H9 (cell line): ENCODE data around the gene SPSB3. TPM values are rescaled to one million over a fixed set of nuclear protein-coding genes. Genes with fewer than 3 reads are reported as not detected.

Experiments used
- DNase-seq: peaks from one replicate; pipeline ENCODE4 v3.0.0-alpha.2; 2017
- H2AFZ ChIP-seq: one replicate; pipeline ENCODE4 v1.6.1; 2013; ENCODE audit warnings: mild to moderate bottlenecking, low read length, control low read depth, moderate library complexity
- H2AK5ac ChIP-seq: 2 replicates; pipeline ENCODE4 v1.6.1; 2013; ENCODE audit warnings: low read length, control low read depth, mixed read lengths; ENCODE audit not compliant: insufficient read length
- H2BK120ac ChIP-seq: one replicate; pipeline ENCODE4 v1.6.1; 2013; ENCODE audit warnings: low read depth, mild to moderate bottlenecking, low read length, control low read depth, inconsistent platforms; ENCODE audit not compliant: poor library complexity, severe bottlenecking
- H2BK12ac ChIP-seq: 2 replicates; pipeline ENCODE4 v1.6.1; 2013; ENCODE audit warnings: low read length, control low read depth, mixed read lengths, low read depth; ENCODE audit not compliant: insufficient read length
- H2BK15ac ChIP-seq: 2 replicates; pipeline ENCODE4 v1.6.1; 2013; ENCODE audit warnings: low read depth, low read length, control low read depth
- H2BK20ac ChIP-seq: one replicate; pipeline ENCODE4 v1.6.1; 2013; ENCODE audit warnings: low read depth, mild to moderate bottlenecking, low read length, control low read depth, inconsistent platforms; ENCODE audit not compliant: poor library complexity, severe bottlenecking
- H2BK5ac ChIP-seq: 2 replicates; pipeline ENCODE4 v1.6.1; 2013; ENCODE audit warnings: low read length, control low read depth, mixed read lengths; ENCODE audit not compliant: insufficient read length
- H3K14ac ChIP-seq: 2 replicates; pipeline ENCODE4 v1.6.1; 2013; ENCODE audit warnings: low read length, control low read depth; ENCODE audit not compliant: insufficient read depth
- H3K18ac ChIP-seq: 2 replicates; pipeline ENCODE4 v1.6.1; 2013; ENCODE audit warnings: low read depth, mild to moderate bottlenecking, mixed read lengths, low read length, control low read depth; ENCODE audit not compliant: insufficient read length
- H3K23ac ChIP-seq: 2 replicates; pipeline ENCODE4 v1.6.1; 2013; ENCODE audit warnings: low read length, control low read depth, mixed read lengths, low read depth; ENCODE audit not compliant: insufficient read length
- H3K23me2 ChIP-seq: 2 replicates; pipeline ENCODE4 v1.6.1; 2013; ENCODE audit warnings: low read depth, mild to moderate bottlenecking, mixed read lengths, low read length, control low read depth; ENCODE audit not compliant: insufficient read length, poor library complexity, severe bottlenecking
- H3K27ac ChIP-seq: 2 replicates; pipeline ENCODE4 v1.5.1; 2013; ENCODE audit warnings: low read length, control low read depth, mixed read lengths, low read depth; ENCODE audit not compliant: insufficient read length
- H3K27me3 ChIP-seq: 2 replicates; pipeline ENCODE4 v1.6.1; 2013; ENCODE audit warnings: low read length, control low read depth, inconsistent platforms; ENCODE audit not compliant: insufficient read depth
- H3K4ac ChIP-seq: 2 replicates; pipeline ENCODE4 v1.6.1; 2013; ENCODE audit warnings: low read depth, mild to moderate bottlenecking, control low read depth, inconsistent platforms, low read length, moderate library complexity
- H3K4me1 ChIP-seq: 2 replicates; pipeline ENCODE4 v1.6.1; 2013; ENCODE audit warnings: low read length, control low read depth, inconsistent platforms; ENCODE audit not compliant: insufficient read depth
- H3K4me2 ChIP-seq: 2 replicates; pipeline ENCODE4 v1.6.1; 2013; ENCODE audit warnings: low read length, control low read depth, mixed read lengths; ENCODE audit not compliant: insufficient read length, insufficient read depth
- H3K56ac ChIP-seq: 2 replicates; pipeline ENCODE4 v1.6.1; 2013; ENCODE audit warnings: low read depth, mild to moderate bottlenecking, mixed read lengths, low read length, control low read depth; ENCODE audit not compliant: insufficient read length
- H3K79me1 ChIP-seq: 2 replicates; pipeline ENCODE4 v1.6.1; 2013; ENCODE audit warnings: low read depth, mild to moderate bottlenecking, moderate library complexity, low read length, control low read depth, inconsistent platforms; ENCODE audit not compliant: insufficient read depth, poor library complexity, severe bottlenecking
- H3K79me2 ChIP-seq: 2 replicates; pipeline ENCODE4 v1.6.1; 2013; ENCODE audit warnings: low read length, control low read depth, inconsistent platforms; ENCODE audit not compliant: insufficient read depth
- H3K9ac ChIP-seq: 2 replicates; pipeline ENCODE4 v1.6.1; 2013; ENCODE audit warnings: low read length, control low read depth, mixed read lengths; ENCODE audit not compliant: insufficient read length; ENCODE audit errors: extremely low read depth
- H3K9me3 ChIP-seq: one replicate; pipeline ENCODE4 v1.6.1; 2013; ENCODE audit warnings: low read depth, low read length, inconsistent platforms; ENCODE audit not compliant: control insufficient read depth
- H3T11ph ChIP-seq: one replicate; pipeline ENCODE4 v1.6.1; 2013; ENCODE audit warnings: mild to moderate bottlenecking, low read length, control low read depth, inconsistent platforms
- H4K20me1 ChIP-seq: one replicate; pipeline ENCODE4 v1.6.1; 2013; ENCODE audit not compliant: control insufficient read depth, insufficient read length, insufficient read depth
- H4K5ac ChIP-seq: 2 replicates; pipeline ENCODE4 v1.6.1; 2013; ENCODE audit warnings: low read depth, mild to moderate bottlenecking, mixed read lengths, low read length, control low read depth; ENCODE audit not compliant: insufficient read length
- H4K8ac ChIP-seq: replicated peaks from 2 replicates; pipeline ENCODE4 v1.6.1; 2013; ENCODE audit warnings: low read length, control low read depth, mixed read lengths, low read depth; ENCODE audit not compliant: insufficient read length
- H4K91ac ChIP-seq: 2 replicates; pipeline ENCODE4 v1.6.1; 2013; ENCODE audit warnings: low read depth, mild to moderate bottlenecking, moderate library complexity, mixed read lengths, low read length, control low read depth; ENCODE audit not compliant: insufficient read length
- H3K27ac Mint-ChIP-seq, 3 experiments: 2 replicates in 2 of 3; 3 replicates in 1 of 3; pipeline ENCODE4 v1.8.0; 2020 to 2021; ENCODE audit warnings: mixed read lengths in 3 of 3, mild to moderate bottlenecking in 1 of 3, moderate library complexity in 1 of 3
- H3K27me3 Mint-ChIP-seq: 2 replicates; pipeline ENCODE4 v1.8.0; 2021; ENCODE audit warnings: low read depth, mild to moderate bottlenecking, moderate library complexity, mixed read lengths
- H3K36me3 Mint-ChIP-seq, 3 experiments: 2 replicates in 2 of 3; 3 replicates in 1 of 3; pipeline ENCODE4 v1.8.0; 2020 to 2021; ENCODE audit warnings: low read depth in 3 of 3, mixed read lengths in 3 of 3; ENCODE audit not compliant: insufficient read depth in 1 of 3
- H3K4me1 Mint-ChIP-seq, 2 experiments: 2 replicates each; pipeline ENCODE4 v1.8.0; 2020; ENCODE audit warnings: mixed read lengths in 2 of 2
- H3K4me3 Mint-ChIP-seq, 2 experiments: 2 replicates in 1 of 2; 3 replicates in 1 of 2; pipeline ENCODE4 v1.8.0; 2020 to 2021; ENCODE audit warnings: mild to moderate bottlenecking in 2 of 2, mixed read lengths in 2 of 2, moderate library complexity in 1 of 2
- H3K9me3 Mint-ChIP-seq, 2 experiments: 2 replicates in 1 of 2; 3 replicates in 1 of 2; pipeline ENCODE4 v1.8.0; 2020; ENCODE audit warnings: mild to moderate bottlenecking in 2 of 2, mixed read lengths in 2 of 2, moderate library complexity in 1 of 2
- CTCF ChIP-seq: fragments of 200-600 bp; sonication (generic); conservative IDR thresholded peaks from 3 replicates; pipeline ENCODE4 v1.8.0; 2021; ENCODE audit warnings: antibody characterized with exemption, mild to moderate bottlenecking
- WGBS: extraction: QIAGEN DNeasy Blood & Tissue Kit; methylation state at CpG from one replicate; pipeline ENCODE4 v1.1.7; 2013; ENCODE audit warnings: missing lambda C conversion rate, low lambda C conversion rate, mixed read lengths; ENCODE audit not compliant: insufficient read length; ENCODE audit errors: extremely low coverage; 5-methylcytosine and 5-hydroxymethylcytosine counted together
- total RNA-seq: library from RNA; stranded (reverse); gene quantifications from 2 replicates; pipeline ENCODE4 v1.2.1, GENCODE V29; 2021

SPSB3 gene
- total RNA-seq, 1 experiment from 2014 or later, result 19.9 TPM

GRCh38 chr16:1826691-1827573 is 44.6 kb upstream of the SPSB3 start, which contains the start of the genes FAHD1 and HAGH:
FAHD1 (plus strand) TSS chr16:1827206; CDS start chr16:1827239, 33 bp downstream.
HAGH (minus strand) TSS chr16:1826825; CDS start chr16:1826787, 38 bp downstream.
- Histone ChIP-seq H3K27ac (no peak within 1 kb of the TSS), H3K14ac (peak within 1 kb of the TSS; percentile 83), H2AK5ac (no peak within 1 kb of the TSS), H3K9me3 (no peaks in the 10 kb centered on the region), H2BK120ac (no peak within 1 kb of the TSS), H3K4me1 (peaks cover 2% of the 10 kb centered on the region; the same call in 1 of the 2 replicates), H3K4me2 (peak within 1 kb of the TSS; percentile 96), H4K5ac (peak within 1 kb of the TSS; percentile 6), H3K18ac (peak within 1 kb of the TSS; percentile 89), H4K8ac (no peak within 1 kb of the TSS), H3K79me2 (peaks cover 4% of the 10 kb centered on the region; the same call in 1 of the 2 replicates), H2BK12ac (no peak within 1 kb of the TSS), H4K91ac (no peak within 1 kb of the TSS), H3K4ac (no peak within 1 kb of the TSS), H3K27me3 (no peaks in the 10 kb centered on the region), H2AFZ (no peak within 1 kb of the TSS), H2BK5ac (no peak within 1 kb of the TSS), H3K56ac (no peak within 1 kb of the TSS), H2BK20ac (no peak within 1 kb of the TSS), H2BK15ac (no peak within 1 kb of the TSS), H3K79me1 (peaks cover 10% of the 10 kb centered on the region), H4K20me1 (no peaks in the 10 kb centered on the region), H3K9ac (peak within 1 kb of the TSS; percentile 74), H3T11ph (no peak within 1 kb of the TSS), H3K23me2 (peaks cover 10% of the 10 kb centered on the region), H3K23ac (no peak within 1 kb of the TSS)
- peaks cover 0 to 4% (median 0%) of the 10 kb centered on the region in 3 experiments; a peak in 4 of 7 replicates for H3K36me3 Mint-ChIP-seq
- peak within 1 kb of the TSS; percentile 91 to 94 for H3K4me3 Mint-ChIP-seq
- no CpG with 5 or more reads among the region's 104 CpGs for WGBS
- peaks cover 11 to 18% of the 10 kb centered on the region in 2 experiments for H3K4me1 Mint-ChIP-seq
- H3K9me3 Mint-ChIP-seq, result no peaks in the 10 kb centered on the region; a peak in 1 of 5 replicates
- no peak for TF ChIP-seq CTCF
- DNase-seq, result peak; percentile 96
- peaks cover 4% of the 10 kb centered on the region; the same call in 1 of the 2 replicates for H3K27me3 Mint-ChIP-seq
- peak within 1 kb of the TSS; percentile 72 to 93 (median 91); a peak in 5 of 7 replicates for H3K27ac Mint-ChIP-seq
